ENCODE data around the gene DNASE1L1. TPM values are rescaled to one million over a fixed set of nuclear protein-coding genes. Genes with fewer than 3 reads are reported as not detected.

The DNASE1L1 gene
- polyA plus RNA-seq, 1 donor from 2014 or later: 9.2 TPM

GRCh38 chrX:154359362-154360154 lies 49.5 kb downstream of the DNASE1L1 start:
- Histone ChIP-seq H3K27me3 (ENCODE audit: insufficient read depth, low read depth, low read length) (no peaks in the 10 kb centered on the region), H3K27ac (ENCODE audit: low read length) (no peak overlapping the region), H3K4me3 (ENCODE audit: low read length) (no peak overlapping the region), H3K4me2 (ENCODE audit: low read length) (no peak overlapping the region), H3K9me3 (ENCODE audit: low read length) (no peaks in the 10 kb centered on the region), H3K79me2 (replicated peaks; ENCODE audit: insufficient read depth, low read length) (no peaks in the 10 kb centered on the region), H3K9me2 (ENCODE audit: insufficient read depth, low read length) (no peaks in the 10 kb centered on the region), H4K20me1 (ENCODE audit: insufficient read depth) (no peaks in the 10 kb centered on the region), H2AFZ (ENCODE audit: low read depth, low read length) (no peak overlapping the region), H3K9ac (ENCODE audit: low read length) (no peak overlapping the region), H3K36me3 (ENCODE audit: insufficient read depth, low read length) (no peaks in the 10 kb centered on the region), H3F3A (ENCODE audit: insufficient read depth, low read length, poor library complexity, severe bottlenecking) (no peaks in the 10 kb centered on the region)
- TF ChIP-seq MXI1 (conservative IDR thresholded peaks at IDR 0.05; ENCODE audit: poor library complexity, severe bottlenecking): no peak
- TF ChIP-seq, protein P1, sequence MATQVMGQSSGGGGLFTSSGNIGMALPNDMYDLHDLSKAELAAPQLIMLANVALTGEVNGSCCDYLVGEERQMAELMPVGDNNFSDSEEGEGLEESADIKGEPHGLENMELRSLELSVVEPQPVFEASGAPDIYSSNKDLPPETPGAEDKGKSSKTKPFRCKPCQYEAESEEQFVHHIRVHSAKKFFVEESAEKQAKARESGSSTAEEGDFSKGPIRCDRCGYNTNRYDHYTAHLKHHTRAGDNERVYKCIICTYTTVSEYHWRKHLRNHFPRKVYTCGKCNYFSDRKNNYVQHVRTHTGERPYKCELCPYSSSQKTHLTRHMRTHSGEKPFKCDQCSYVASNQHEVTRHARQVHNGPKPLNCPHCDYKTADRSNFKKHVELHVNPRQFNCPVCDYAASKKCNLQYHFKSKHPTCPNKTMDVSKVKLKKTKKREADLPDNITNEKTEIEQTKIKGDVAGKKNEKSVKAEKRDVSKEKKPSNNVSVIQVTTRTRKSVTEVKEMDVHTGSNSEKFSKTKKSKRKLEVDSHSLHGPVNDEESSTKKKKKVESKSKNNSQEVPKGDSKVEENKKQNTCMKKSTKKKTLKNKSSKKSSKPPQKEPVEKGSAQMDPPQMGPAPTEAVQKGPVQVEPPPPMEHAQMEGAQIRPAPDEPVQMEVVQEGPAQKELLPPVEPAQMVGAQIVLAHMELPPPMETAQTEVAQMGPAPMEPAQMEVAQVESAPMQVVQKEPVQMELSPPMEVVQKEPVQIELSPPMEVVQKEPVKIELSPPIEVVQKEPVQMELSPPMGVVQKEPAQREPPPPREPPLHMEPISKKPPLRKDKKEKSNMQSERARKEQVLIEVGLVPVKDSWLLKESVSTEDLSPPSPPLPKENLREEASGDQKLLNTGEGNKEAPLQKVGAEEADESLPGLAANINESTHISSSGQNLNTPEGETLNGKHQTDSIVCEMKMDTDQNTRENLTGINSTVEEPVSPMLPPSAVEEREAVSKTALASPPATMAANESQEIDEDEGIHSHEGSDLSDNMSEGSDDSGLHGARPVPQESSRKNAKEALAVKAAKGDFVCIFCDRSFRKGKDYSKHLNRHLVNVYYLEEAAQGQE (IDR thresholded peaks at IDR 0.05; ENCODE audit: borderline replicate concordance): no peak
- TF ChIP-seq SMC3 (conservative IDR thresholded peaks at IDR 0.05; ENCODE audit: poor library complexity): no peak
- TF ChIP-seq EZH2 (IDR thresholded peaks at IDR 0.05; ENCODE audit: borderline replicate concordance, insufficient read depth, low read length, poor library complexity, severe bottlenecking): no peak
- no peak for TF ChIP-seq EP300 (conservative IDR thresholded peaks at IDR 0.05; ENCODE audit: poor library complexity, severe bottlenecking)
- TF ChIP-seq, protein P2, sequence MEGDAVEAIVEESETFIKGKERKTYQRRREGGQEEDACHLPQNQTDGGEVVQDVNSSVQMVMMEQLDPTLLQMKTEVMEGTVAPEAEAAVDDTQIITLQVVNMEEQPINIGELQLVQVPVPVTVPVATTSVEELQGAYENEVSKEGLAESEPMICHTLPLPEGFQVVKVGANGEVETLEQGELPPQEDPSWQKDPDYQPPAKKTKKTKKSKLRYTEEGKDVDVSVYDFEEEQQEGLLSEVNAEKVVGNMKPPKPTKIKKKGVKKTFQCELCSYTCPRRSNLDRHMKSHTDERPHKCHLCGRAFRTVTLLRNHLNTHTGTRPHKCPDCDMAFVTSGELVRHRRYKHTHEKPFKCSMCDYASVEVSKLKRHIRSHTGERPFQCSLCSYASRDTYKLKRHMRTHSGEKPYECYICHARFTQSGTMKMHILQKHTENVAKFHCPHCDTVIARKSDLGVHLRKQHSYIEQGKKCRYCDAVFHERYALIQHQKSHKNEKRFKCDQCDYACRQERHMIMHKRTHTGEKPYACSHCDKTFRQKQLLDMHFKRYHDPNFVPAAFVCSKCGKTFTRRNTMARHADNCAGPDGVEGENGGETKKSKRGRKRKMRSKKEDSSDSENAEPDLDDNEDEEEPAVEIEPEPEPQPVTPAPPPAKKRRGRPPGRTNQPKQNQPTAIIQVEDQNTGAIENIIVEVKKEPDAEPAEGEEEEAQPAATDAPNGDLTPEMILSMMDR (IDR thresholded peaks at IDR 0.05; ENCODE audit: poor library complexity, severe bottlenecking): no peak
- TF ChIP-seq POLR2AphosphoS5 (IDR thresholded peaks at IDR 0.05): no peak
- TF ChIP-seq TAF1 (IDR thresholded peaks at IDR 0.05; ENCODE audit: low read depth): no peak

- Histone ChIP-seq H3K9ac (ENCODE audit: low read length) (no peak overlapping the region), H3K9me2 (ENCODE audit: insufficient read depth, low read length) (no peaks in the 10 kb centered on the region), H3K4me2 (ENCODE audit: low read length) (no peak overlapping the region), H3K36me3 (ENCODE audit: insufficient read depth, low read length) (no peaks in the 10 kb centered on the region), H3K27ac (ENCODE audit: low read length) (no peak overlapping the region), H3K79me2 (replicated peaks; ENCODE audit: insufficient read depth, low read length) (no peaks in the 10 kb centered on the region), H4K20me1 (ENCODE audit: insufficient read depth) (no peaks in the 10 kb centered on the region), H3K9me3 (ENCODE audit: low read length) (no peaks in the 10 kb centered on the region), H3F3A (ENCODE audit: insufficient read depth, low read length, poor library complexity, severe bottlenecking) (no peaks in the 10 kb centered on the region), H2AFZ (ENCODE audit: low read depth, low read length) (no peak overlapping the region), H3K4me3 (ENCODE audit: low read length) (no peak overlapping the region), H3K27me3 (ENCODE audit: insufficient read depth, low read depth, low read length) (no peaks in the 10 kb centered on the region)
- TF ChIP-seq EZH2 (IDR thresholded peaks at IDR 0.05; ENCODE audit: borderline replicate concordance, insufficient read depth, low read length, poor library complexity, severe bottlenecking): no peak
- no peak for TF ChIP-seq SMC3 (conservative IDR thresholded peaks at IDR 0.05; ENCODE audit: poor library complexity)
- no peak for TF ChIP-seq MXI1 (conservative IDR thresholded peaks at IDR 0.05; ENCODE audit: poor library complexity, severe bottlenecking)
- no peak for TF ChIP-seq TAF1 (IDR thresholded peaks at IDR 0.05; ENCODE audit: low read depth)
- TF ChIP-seq, protein P2 (IDR thresholded peaks at IDR 0.05; ENCODE audit: poor library complexity, severe bottlenecking): no peak
- no peak for TF ChIP-seq RAD21 (conservative IDR thresholded peaks at IDR 0.05)
- no peak for TF ChIP-seq POLR2AphosphoS5 (IDR thresholded peaks at IDR 0.05)
Observed at GRCh38 chrX:154358829-154359228, 50.2 kb downstream of the DNASE1L1 start.

All from neural cell (in vitro differentiated cells).